ENCODE data around the gene LRRFIP2.

DNA sequence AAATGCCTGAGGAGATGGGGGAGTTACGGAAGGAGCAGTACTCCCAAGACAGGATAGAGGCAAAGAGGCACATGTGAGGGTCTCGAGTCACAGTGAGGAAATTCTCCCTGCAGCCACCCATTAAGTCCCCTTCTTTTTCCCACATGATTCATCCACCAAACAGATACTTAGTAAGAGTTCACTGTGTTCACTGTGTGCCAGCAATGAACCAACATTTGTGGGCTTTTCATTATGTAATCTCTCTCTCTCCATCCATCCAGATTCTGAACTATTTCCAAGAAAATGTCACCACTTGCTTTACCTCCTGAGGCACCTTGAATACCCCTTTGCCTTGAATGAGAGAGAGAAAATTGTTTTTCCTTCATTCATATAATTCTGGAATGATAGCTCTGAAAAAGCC, 24.6 kb upstream of the LRRFIP2 start:
- TF ChIP-seq, protein P1, sequence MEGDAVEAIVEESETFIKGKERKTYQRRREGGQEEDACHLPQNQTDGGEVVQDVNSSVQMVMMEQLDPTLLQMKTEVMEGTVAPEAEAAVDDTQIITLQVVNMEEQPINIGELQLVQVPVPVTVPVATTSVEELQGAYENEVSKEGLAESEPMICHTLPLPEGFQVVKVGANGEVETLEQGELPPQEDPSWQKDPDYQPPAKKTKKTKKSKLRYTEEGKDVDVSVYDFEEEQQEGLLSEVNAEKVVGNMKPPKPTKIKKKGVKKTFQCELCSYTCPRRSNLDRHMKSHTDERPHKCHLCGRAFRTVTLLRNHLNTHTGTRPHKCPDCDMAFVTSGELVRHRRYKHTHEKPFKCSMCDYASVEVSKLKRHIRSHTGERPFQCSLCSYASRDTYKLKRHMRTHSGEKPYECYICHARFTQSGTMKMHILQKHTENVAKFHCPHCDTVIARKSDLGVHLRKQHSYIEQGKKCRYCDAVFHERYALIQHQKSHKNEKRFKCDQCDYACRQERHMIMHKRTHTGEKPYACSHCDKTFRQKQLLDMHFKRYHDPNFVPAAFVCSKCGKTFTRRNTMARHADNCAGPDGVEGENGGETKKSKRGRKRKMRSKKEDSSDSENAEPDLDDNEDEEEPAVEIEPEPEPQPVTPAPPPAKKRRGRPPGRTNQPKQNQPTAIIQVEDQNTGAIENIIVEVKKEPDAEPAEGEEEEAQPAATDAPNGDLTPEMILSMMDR (IDR thresholded peaks at IDR 0.05; ENCODE audit: insufficient read depth, low read length): no peak
- TF ChIP-seq, protein P2, sequence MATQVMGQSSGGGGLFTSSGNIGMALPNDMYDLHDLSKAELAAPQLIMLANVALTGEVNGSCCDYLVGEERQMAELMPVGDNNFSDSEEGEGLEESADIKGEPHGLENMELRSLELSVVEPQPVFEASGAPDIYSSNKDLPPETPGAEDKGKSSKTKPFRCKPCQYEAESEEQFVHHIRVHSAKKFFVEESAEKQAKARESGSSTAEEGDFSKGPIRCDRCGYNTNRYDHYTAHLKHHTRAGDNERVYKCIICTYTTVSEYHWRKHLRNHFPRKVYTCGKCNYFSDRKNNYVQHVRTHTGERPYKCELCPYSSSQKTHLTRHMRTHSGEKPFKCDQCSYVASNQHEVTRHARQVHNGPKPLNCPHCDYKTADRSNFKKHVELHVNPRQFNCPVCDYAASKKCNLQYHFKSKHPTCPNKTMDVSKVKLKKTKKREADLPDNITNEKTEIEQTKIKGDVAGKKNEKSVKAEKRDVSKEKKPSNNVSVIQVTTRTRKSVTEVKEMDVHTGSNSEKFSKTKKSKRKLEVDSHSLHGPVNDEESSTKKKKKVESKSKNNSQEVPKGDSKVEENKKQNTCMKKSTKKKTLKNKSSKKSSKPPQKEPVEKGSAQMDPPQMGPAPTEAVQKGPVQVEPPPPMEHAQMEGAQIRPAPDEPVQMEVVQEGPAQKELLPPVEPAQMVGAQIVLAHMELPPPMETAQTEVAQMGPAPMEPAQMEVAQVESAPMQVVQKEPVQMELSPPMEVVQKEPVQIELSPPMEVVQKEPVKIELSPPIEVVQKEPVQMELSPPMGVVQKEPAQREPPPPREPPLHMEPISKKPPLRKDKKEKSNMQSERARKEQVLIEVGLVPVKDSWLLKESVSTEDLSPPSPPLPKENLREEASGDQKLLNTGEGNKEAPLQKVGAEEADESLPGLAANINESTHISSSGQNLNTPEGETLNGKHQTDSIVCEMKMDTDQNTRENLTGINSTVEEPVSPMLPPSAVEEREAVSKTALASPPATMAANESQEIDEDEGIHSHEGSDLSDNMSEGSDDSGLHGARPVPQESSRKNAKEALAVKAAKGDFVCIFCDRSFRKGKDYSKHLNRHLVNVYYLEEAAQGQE (IDR thresholded peaks at IDR 0.05; ENCODE audit: insufficient replicate concordance, low read depth): no peak

Measured in HL-60 (cell line).